ENCODE results near the gene RNF213.

RNF213 gene

DNA sequence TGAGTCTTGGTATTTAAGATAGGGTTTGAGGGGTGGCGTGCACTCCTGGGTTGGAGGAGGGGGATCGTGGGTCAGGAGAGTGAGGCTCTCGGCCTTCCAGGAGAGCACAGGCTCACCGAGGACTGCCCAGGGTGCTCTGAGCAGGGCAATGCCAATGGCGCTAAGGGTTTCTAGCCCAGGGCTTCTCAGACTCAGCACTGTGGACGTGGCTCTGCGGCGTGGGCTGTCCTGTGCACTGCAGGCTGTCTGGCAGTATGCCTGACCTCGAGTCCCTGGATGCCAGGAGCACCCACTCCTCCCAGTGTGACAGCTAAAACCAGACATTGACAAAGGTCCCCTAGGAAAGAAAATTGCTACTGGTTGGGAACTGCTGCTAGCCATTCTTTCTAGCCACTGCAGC is 117.1 kb downstream of the RNF213 start:
- no peak for DNase-seq

DNA sequence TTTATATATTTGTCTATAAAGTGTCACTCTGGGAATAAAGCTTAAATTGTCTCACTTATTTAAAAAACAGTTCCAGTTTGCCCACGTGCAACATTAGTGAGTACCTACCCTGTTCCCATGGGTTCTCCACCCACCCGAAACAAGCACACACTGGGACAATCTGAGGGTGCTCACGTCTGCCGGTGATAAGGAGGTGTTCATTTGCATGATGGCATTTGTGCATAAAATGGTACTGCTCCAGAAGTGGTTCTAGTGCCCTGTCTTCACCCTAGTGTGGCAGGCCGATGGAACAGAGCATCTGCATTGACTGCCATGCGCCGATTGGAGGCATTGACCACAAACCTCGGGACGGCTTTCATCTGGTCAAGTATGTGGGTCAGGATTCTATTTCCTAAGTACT is 118.7 kb downstream of the RNF213 start:
- DNase-seq, result no peak

DNA sequence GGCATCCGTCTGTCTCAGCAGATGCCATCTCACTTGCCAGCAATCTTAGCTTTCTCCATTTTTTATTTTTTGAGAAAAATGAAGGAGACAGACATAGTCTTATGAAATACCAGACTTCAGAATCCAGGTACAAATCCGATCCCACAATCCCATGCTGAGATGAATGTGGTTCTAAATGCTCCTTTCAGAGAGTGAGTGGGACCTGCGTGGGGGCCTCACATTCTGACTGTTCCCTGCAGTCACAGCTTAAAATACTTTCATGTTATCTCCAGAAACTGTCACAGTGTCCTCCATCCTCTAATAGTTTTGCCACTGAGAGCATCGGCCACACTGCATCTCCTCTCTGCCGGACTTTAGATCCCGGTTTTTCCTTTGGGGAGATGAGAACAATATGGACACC is 119.4 kb downstream of the RNF213 start:
- no peak for DNase-seq

DNA sequence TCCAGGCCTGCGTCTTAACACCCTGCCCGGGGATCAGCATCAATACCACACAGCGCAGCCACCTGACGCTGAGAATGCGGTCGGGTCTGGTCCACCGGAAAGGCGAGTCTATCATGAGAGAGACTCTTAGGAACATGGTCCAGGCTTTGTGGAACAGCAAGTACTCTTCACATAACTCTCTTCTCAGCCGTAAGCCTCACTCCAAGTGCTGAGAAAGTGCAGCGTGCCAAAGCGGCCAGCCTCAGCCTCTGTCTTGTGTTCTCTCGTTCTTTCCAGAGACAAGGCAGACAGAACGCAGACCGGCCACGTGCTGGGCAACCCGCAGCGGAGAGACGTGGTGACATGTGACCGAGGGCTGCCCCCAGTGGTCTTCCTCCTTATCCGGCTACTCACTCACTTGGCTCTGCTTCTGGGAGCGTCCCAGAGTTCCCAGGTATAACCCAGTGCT is 119.9 kb downstream of the RNF213 start:
- DNase-seq, result no peak

DNA sequence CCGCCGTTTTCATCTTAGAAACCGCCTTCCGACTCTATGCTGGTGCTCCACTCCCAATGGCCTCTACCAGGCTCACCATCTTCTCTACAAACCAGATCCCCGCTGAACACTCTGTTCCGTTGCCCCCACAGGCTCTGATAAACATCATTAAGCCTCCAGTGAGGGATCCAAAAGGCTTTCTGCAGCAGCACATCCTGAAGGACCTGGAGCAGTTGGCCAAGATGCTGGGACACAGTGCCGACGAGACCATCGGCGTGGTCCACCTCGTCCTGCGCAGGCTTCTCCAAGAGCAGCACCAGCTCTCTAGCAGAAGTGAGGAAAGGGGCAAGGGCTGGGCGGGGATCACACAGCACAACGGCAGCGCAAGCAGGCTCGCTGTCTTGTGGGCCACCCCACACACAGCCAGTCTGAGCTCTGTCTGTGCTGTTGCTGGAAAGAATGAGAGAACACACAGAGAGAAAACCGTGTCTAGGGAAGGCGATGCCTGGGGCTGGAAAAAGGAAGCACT is 120.8 kb downstream of the RNF213 start:
- DNase-seq, result no peak

DNA sequence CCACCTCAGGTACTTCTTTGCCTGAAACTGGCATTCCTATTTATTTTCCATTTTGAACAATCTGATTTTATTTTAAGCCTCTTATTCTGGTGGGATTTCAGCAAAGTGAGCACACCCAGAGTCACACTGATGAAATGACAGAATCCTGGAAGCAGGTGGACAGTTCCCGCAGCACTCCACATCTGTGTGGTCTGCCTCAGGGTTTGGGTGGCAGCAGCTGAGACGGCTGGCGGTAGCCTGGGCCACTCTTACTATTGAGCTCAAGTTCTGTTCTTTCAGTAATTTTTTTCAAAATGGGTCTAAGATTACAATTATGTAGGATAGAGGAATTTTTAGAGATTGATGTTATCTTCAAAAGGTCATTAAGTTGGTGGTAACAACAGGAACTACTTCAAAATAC is 121.8 kb downstream of the RNF213 start:
- DNase-seq, result no peak

DNA sequence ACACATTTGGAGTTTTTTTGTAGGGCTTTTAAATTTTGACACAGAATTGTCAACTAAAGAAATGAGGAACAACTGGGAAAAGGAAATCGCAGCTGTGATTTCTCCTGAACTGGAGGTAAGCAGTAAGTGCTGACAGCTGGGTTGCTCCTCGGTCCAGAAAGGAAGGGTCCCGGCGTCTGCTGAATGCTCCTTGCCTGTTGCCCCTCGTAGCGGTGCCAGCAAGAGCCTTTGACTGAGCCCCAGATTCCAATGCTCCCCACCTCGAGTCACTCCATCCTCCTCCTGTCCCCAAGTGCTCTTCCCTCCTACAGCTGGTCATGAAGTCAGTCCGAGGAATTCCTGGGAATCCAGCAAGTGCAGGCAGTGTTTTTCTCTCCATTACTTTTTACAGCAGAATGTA is 122.3 kb downstream of the RNF213 start:
- DNase-seq, result no peak

DNA sequence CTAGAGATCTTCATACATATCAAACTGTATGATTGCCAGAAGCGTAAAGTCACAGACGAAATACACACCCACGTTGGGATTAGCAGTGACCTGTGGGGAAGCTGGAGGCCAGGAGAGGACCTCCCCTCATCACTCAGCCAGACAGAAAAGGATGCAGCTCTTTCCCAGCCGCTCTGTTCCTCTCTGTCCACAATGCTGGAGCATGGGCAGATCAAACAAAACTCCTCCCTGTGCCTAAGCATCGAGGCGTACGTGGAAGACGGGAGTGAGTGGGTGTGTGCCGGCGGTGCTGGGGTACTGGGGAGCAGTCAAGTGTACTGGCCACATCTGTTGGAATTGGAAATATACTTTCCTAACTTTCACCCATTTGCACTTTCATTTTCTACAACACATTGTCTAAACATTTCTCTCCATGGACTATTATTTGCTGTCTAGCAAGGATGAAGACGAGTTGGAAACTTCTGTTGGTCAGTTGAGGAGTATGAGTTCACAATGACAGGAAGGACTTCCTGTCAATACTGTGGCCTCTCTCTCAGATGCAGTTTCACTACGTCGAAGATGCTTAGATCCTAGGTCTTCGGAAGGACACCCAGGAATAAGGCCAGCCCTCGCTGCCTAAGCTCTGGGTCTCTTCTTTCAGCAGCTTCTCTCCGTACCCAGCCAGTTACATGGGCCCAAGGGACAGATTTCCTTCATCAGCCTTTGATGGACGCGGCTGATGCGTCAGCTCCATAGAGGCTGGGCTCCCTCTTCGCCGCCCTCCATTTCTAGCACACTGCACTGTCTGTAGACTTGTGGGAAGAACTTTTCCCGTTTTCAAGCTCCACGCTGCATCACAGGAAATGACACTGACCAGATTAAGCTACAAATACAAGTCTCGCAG is 123.7 kb downstream of the RNF213 start:
- DNase-seq, result no peak

DNA sequence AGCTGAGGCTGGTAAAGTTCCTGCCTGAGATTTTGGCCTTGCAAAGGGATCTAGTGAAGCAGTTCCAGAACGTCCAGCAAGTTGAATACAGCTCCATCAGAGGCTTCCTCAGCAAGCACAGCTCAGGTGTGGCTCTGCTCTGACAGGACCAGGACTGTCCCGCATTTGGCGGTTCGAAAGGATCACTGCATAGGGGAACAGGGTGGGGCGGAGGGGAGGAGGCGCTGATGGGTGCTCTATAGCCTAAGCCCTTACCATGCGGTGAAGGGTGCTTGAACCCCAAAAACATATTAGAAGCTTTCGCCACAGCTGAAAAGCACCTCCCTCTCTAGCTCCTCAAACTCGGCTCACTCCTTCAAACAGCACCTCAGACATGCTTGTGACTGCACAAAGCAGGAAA is 124.4 kb downstream of the RNF213 start:
- DNase-seq, result no peak

DNA sequence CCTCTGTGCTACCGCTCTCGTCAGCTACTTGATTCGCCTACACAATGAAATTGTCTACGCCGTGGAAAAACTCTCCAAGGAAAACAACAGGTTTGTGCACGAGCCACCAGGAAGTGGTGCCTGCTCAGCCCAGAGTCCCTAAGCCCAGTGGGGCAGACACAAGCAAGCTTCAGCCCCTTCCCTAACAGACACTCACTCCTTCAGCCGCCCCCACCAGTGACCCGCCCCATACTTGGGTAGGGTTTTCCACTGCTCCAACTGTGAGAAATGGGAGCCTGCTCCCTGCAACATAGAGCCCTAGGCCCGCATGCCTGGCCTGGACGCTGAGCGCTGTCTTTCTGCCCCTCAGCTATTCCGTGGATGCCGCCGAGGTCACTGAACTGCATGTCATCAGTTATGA is 125.7 kb downstream of the RNF213 start:
- DNase-seq, result no peak

DNA sequence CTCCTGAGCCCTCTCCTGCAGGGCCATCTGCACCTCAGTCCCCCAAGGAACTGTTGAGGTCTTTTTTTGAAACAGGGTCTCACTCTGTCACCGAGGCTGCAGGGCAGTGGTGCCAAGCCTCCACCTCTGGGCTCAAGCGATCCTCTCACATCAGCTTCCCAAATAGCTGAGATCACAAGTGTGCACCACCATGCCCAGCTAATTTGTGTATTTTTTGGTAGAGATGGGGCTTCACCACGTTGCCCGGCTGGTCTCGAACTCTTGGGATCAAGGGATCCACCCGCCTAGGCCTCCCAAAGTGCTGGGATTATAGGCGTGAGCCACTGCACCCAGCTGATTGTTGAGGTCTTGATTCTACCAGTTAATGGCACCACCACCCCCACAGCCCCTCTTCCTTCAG is 126.4 kb downstream of the RNF213 start:
- no peak for DNase-seq

DNA sequence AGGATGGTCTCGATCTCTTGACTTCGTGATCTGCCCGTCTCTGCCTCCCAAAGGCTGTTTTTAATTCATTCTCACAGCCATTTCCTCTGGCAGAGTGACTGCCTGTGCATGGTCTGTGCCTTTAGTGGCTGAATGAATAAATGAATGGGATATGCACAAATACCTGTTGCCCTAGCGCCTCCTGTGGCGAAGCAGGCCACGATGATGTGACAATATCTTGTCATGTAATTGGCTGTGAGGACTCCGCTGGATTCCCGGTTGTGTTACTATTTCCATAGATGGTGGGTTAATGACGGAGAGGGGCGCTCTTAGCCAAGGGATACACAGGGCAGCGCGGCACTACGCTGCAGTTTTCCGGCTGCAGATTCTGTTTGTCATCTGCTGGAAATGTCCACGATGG is 127.5 kb downstream of the RNF213 start:
- DNase-seq, result no peak

DNA sequence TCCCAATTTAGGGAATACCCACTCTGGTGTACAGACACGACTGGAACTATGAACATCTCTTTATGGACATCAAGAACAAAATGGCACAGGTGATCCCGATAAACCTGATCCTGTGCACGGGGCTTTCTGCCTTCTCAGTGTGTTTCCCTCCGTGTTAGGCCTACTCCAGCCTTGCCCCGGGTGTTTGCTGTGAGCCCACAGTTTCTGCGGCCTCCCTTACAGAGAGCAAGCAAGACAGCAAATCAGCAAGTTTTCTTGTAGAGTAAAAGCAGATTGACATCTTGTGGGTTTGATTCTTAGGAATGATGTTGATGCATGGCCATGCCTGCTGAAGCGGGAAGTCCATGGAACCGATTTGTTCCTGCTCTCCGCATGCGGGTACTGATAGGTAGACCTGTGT is 127.9 kb downstream of the RNF213 start:
- no peak for DNase-seq

DNA sequence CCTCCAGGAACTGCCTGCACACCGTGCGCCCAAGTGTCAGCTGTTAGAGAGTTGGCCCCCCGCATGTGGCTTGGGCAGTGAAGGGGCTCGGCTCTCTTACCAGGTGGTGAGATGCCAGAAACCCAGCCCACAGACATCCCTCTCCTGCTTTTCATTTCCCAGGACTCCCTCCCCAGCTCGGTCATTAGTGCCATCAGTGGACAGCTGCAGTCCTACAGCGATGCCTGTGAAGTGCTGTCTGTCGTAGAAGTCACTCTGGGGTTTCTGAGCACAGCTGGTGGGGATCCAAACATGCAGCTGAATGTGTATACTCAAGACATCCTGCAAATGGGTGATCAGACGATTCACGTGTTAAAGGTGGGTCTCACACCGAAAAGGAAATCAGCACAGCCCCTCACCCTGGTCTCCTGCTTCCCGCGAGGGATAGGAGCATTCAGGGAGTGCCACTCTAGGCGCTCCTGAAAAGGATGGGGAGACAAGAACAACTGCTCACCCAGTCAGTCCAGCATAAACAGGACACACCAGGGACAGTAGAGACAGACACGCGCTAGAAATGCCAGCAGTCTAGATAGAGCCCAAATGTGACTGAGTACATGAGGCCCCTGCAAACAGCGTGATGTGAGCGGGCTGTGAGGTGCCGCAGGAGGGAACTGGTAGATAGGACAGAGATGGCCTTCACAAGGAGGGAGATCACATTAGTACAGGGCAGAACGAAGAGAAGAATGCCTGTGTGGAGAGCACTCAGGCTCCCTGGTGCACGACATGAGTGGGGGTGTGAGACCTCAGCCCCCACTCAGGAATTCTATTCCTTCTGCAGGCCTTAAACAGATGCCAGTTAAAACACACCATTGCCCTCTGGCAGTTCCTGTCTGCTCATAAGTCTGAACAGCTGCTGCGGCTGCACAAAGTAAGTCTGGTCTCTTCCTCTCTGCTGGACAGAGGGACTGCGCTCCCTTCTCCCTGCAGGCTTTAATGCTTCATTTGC is 128.7 kb downstream of the RNF213 start:
- DNase-seq, result no peak

DNA sequence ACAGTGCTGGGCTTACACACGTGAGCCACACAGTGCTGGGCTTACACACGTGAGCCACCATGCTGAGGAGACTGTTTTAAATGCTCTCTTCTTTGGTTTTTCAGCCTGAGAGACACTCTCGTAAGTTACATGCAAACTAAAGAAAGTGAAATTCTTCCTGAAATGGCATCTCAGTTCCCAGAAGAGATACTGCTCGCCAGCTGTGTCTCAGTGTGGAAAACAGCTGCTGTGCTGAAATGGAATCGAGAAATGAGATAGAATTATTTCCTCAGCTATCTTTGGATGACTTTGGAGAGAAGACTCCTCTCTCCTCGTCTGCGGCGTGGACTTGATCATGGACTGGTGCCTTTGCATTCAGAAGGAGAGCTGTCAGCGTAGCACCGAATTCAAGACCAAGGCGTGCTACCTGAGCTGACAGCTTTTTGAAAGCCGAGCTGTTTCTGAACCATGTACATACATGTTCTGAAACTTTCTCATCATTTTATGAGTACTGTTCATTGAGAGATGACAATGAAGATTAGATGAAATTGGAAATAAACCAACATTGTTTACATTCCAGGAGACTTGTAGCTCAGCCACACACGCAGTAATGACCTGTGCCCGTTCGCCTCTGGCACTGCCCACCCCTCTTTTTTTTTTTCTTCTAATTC is 132.7 kb downstream of the RNF213 start:
- DNase-seq, result no peak

DNA sequence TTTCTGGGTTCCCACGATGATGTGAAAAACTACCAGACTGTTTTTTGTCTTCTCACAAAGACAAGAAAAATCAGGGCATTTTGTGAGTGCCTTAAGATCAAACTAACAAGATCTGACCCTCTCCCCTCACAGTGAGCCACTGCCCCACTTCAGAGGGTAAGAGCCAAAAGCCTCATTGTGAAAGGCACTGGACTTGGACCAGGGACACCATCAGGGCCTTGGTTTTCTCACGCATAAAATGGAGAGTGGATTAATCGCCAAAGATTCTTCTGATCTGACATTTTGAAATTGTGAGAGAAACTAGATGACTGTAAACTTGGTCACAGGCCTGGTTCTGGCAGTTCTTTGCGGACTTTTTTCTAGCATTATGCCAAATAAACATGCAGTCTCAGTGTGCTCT is 133.3 kb downstream of the RNF213 start:
- DNase-seq, result no peak

DNA sequence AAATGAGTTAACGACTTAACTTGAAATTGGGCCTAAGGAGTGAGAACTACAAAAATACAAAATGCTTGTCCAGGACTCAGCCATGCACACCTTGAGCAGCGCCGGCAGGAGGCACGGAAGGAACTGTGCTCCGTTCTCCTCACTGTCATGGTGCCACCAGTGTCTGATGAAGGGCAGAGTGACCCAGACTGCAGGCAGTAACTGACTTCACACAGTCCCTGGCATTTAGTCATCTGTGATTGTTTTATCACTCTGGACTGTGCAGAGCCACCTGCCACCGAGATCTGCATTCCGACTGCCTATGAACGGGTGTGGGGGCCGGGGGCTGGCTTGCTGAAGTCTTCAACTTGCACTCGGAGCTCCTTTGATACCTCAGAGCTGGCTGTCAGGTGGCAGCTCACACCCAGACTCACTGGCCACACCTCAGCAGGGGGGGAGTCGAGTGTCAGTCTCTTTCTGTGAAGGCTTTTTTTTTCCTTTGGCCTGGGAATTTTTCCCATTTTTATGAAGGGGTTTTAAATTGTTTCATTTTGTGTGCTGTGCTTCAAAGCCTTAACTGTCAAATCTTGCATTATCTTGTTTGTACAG is 134.1 kb downstream of the RNF213 start:
- DNase-seq, result no peak

DNA sequence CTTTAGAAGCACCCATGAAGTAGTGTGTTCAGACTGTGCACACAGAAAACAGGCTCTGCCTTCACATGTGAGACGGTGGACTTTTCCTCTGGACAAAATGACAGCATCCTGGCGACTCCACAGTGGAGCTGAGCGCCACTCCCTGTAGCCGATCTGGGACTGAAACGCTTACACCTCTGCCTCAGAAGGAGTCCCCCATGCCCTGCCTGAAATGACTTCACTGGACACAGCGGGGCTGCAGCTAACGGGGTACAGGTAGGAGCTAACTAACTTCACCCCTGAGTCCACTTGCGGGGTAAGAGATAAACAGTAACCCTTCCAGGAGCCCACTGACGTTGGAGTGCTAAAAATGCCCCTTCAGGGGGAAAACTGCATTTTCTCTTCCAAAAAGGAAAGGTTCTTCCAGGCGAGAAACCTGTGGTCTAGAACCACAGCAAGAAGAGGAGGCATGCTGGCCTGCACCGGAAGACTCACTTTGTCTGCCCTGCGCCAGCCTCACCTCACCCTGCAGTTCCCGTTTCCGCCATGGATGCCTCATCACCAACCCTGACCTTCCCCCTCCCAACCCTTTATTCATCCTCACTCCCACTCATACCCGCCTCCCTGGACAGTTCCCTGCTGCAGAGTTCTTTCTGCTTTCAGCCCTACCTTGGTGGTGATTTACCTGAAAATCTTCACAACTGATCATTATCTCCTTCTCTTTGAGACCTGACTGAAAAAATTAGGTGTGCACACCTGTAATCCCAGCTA is 134.9 kb downstream of the RNF213 start:
- no peak for DNase-seq

DNA sequence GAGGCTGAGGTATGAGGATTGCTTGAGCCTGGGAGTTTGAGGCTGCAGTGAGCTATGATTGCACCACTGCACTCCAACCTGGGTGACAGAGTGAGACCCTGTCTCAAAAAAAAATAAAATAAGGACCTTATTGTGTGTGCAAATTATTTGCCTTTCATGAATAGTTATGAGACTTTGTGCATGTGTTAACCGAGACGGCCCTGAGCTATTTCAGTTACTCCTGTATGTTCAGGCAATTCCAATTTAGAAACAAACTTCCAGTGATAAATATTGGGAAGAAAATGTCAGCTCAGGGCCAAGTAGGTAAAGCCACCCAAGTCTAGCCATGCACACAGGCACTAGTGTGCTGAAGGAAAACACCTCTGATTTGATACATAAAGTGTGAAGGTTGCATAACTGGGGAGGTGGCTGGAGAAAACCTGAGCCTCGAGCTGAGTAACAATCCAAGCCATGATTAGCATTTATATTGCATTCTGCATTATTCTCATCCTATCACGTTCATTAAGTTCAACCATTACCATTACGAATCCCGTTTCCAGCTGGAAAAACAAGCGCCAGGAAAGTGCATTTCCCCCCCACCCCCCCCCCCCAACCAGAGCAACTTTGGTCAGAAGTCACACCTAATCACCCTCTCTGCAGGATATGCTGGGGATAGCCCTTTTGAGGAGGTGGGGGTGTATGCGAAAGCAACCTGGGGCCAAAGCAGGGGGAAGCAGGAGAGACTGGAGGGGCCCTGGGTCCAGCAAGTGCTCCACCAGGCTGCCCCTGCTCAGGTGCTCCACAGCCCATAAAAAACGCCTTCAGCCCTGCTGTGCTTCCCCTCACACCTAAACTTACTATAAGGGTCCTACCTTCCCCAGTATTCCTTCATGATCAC is 135.7 kb downstream of the RNF213 start:
- no peak for DNase-seq

DNA sequence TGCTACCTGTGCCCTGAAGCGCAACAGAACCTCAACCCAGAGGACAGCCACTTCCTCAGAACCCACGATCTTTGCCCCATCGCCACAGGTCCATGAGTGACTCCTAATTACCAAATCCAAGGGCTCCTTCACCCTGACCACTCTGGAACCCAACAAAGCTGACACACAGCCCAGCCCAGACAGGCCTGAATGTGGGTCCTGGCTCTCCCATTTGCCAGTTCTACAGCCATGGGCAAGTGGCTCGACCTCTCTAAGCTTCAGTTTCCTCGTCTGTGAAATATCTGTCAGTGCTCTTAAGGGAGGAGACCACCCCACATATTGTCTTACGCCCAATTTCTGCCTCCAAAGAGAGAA is 136.4 kb downstream of the RNF213 start:
- peak; percentile 36 for DNase-seq

DNA sequence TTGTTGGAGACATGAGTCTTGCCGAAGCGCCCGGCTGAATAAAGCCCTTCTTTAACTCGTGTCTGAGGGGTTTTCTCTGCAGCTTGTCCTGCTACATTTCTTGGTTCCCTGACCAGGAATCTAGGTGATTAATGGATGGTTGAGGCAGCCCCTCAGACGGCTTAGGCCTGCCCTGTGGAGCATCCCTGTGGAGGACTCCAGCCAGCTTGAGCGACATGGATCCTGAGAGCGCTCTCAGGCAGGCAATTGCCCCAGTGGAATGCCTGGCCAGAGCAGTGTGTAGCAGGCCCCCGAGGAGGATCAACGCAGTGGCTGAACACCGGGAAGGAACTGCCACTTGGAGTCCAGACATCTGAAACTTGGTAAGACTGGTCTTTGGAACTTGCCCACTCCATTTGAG is 137.0 kb downstream of the RNF213 start:
- DNase-seq, result no peak

Measured in activated CD4-positive, alpha-beta T cell treated with anti-CD3 and anti-CD28 coated beads, Interleukin-10, Interleukin-2, amounts not matched to agents 100 ng/mL and 50 ng/mL, durations not matched to agents 16 hours and 8 hours (primary cell).